ENCODE data around the gene SPINDOC.

DNA sequence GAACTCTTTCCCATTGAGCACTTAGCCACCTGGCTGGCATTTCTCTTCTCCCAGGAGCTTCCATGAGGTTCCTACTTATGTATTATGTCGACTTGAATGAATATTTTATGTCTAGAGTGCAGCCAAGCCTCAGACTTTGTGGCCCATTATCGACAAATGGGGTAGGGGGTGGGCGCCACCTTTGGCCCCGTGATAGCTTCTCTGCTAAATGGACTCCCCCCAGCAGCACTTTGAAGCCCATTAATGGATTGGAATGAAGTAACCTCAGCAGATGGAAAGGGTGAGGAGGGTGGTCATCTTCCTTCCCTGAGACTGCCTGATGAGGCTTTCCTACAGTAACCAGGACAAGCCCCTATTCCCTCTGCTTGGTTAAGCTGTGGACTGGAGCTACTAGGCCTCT is 31.6 kb downstream of the SPINDOC start:
- TF ChIP-seq SUZ12 (IDR thresholded peaks at IDR 0.05) (no peak), SP1 (IDR thresholded peaks at IDR 0.05) (no peak), FOXM1 (IDR thresholded peaks at IDR 0.05; ENCODE audit: borderline replicate concordance) (no peak), BHLHE40 (IDR thresholded peaks at IDR 0.05; ENCODE audit: borderline replicate concordance) (no peak), FOXA1 (IDR thresholded peaks at IDR 0.05) (no peak), HDGF (IDR thresholded peaks at IDR 0.05; ENCODE audit: borderline replicate concordance) (no peak), FOXK2 (IDR thresholded peaks at IDR 0.05) (no peak), L3MBTL2 (conservative IDR thresholded peaks at IDR 0.05) (no peak), ARNT (IDR thresholded peaks at IDR 0.05) (no peak)

Measured in HEK293T (cell line).